Retinal pigment epithelial cell (primary cell): ENCODE measurements around the gene COX5A.

ENCODE experiments used
- DNase-seq: peaks from one replicate; pipeline ENCODE4 v3.0.0-alpha.2; 2010; ENCODE audit warnings: low read depth
- H3K4me3 ChIP-seq: 2 replicates; pipeline ENCODE4 v1.5.1; 2011; ENCODE audit warnings: mild to moderate bottlenecking, low read length, control low read depth, moderate library complexity
- TF ChIP-seq, protein P1 (sequence below): conservative IDR thresholded peaks from 2 replicates; pipeline ENCODE4 v1.5.1; 2011; ENCODE audit warnings: low read depth, low read length, control low read depth, inconsistent platforms

The COX5A gene

DNA sequence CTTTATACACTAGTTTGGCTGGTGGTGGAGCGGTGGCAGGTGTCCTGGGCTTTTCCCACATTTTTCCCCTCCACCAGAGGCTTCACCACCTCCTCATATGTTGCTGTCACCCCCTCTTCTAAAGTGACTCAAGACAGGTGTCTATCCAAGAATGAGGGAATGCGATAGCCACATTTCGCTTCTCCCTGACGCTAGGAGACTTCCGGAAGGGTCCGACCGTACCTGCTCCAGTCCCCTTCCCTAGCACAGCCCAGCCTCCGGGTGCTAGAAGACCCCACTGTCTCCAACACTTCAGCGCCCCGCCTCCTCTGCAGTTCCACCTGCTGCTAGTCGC lies 65.2 kb downstream of the COX5A start:
- TF ChIP-seq, protein P1, sequence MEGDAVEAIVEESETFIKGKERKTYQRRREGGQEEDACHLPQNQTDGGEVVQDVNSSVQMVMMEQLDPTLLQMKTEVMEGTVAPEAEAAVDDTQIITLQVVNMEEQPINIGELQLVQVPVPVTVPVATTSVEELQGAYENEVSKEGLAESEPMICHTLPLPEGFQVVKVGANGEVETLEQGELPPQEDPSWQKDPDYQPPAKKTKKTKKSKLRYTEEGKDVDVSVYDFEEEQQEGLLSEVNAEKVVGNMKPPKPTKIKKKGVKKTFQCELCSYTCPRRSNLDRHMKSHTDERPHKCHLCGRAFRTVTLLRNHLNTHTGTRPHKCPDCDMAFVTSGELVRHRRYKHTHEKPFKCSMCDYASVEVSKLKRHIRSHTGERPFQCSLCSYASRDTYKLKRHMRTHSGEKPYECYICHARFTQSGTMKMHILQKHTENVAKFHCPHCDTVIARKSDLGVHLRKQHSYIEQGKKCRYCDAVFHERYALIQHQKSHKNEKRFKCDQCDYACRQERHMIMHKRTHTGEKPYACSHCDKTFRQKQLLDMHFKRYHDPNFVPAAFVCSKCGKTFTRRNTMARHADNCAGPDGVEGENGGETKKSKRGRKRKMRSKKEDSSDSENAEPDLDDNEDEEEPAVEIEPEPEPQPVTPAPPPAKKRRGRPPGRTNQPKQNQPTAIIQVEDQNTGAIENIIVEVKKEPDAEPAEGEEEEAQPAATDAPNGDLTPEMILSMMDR, result no peak
- DNase-seq, result no peak
- peak overlapping the region; percentile 88 for H3K4me3 ChIP-seq

DNA sequence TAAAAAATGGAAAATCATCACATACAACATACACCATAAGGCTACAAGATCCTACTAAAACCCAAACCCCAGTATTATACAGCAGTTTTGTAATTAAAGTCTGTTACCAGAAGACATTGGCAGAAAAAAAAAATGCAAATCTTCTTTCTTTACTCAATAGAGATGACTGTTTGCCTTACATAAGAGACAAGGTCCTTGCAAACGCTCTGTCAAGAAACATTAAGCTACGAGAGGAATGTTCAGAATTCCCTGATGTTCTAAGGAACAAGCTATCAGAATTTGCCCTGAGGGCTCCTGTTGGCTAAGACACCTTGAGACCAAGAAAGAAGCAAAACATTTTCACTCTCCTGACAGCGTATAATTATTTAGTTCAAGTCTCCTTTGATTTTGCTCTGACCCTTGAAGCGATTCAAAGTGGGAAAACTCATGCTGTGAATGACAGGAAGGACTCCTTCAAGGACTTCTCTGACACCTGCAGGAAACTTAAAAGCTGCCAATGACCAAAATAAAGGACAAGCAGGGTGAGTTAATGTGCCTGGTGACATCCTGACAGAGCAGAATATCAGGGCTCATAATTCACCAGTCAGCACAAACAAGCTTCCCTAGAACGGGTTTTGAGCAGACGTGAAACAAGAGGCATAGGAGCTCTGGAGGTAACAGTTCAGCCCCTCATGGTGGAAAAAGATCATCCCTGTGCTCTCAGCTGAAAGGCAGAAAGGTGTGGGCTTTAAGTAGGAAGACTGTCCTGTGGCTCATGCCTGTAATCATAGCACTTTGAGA lies 67.2 kb downstream of the COX5A start:
- DNase-seq, result no peak
- H3K4me3 ChIP-seq, result no peak overlapping the region
- TF ChIP-seq, protein P1, result no peak
